MCF 10A (cell line): ENCODE measurements around the gene AMN1. TPM values are rescaled to one million over a fixed set of nuclear protein-coding genes. Genes with fewer than 3 reads are reported as not detected.

Source experiments
- BruUV-seq: library from RNA; stranded (reverse); fragments of 400-500 nt; replicated peaks from 2 replicates; lab custom pipeline; 2021; lab: Mats Ljungman, UMichigan
- CTCF ChIA-PET: fragments of 300-600 bp; sonication (Branson Sonifier 250); formaldehyde crosslinking; extraction: SDS; loops from one replicate; lab custom pipeline; 2021; ENCODE audit warnings: antibody characterized with exemption, inconsistent platforms; lab: Yijun Ruan, JAX
- POLR2A ChIA-PET: fragments of 300-600, 350-650 bp; sonication (Branson Sonifier 250); formaldehyde crosslinking; extraction: SDS; loops from one replicate; lab custom pipeline; 2020; ENCODE audit warnings: antibody characterized with exemption, inconsistent platforms; lab: Yijun Ruan, JAX
- DNase-seq: peaks from one replicate; pipeline ENCODE4 v3.0.0-alpha.2; 2018; ENCODE audit not compliant: unreplicated experiment
- H3K27ac Mint-ChIP-seq: one replicate; pipeline ENCODE4 v1.8.0; 2022; ENCODE audit warnings: mild to moderate bottlenecking, low read depth, mixed read lengths; ENCODE audit not compliant: unreplicated experiment
- H3K27me3 Mint-ChIP-seq: one replicate; pipeline ENCODE4 v1.8.0; 2022; ENCODE audit warnings: mixed read lengths; ENCODE audit not compliant: insufficient read depth, unreplicated experiment
- H3K36me3 Mint-ChIP-seq: one replicate; pipeline ENCODE4 v1.8.0; 2022; ENCODE audit warnings: mild to moderate bottlenecking, moderate library complexity, mixed read lengths; ENCODE audit not compliant: insufficient read depth, unreplicated experiment
- H3K4me1 Mint-ChIP-seq: one replicate; pipeline ENCODE4 v1.8.0; 2022; ENCODE audit warnings: mixed read lengths; ENCODE audit not compliant: insufficient read depth, unreplicated experiment
- H3K4me3 Mint-ChIP-seq: one replicate; pipeline ENCODE4 v1.8.0; 2022; ENCODE audit warnings: mild to moderate bottlenecking, moderate library complexity, mixed read lengths; ENCODE audit not compliant: unreplicated experiment
- H3K9me3 Mint-ChIP-seq: one replicate; pipeline ENCODE4 v1.8.0; 2022; ENCODE audit warnings: mixed read lengths; ENCODE audit not compliant: unreplicated experiment
- CTCF ChIP-seq: fragments of 200-600 bp; IDR thresholded peaks from one replicate; pipeline ENCODE4 v1.8.0; 2022; ENCODE audit warnings: antibody characterized with exemption, mild to moderate bottlenecking; ENCODE audit not compliant: unreplicated experiment
- intact Hi-C: fragments of 100-400 bp; cut with micrococcal nuclease; formaldehyde crosslinking; loops from 2 replicates; pipeline ENCODE4 v1.14.1; 2022
- total RNA-seq: library from RNA; stranded (reverse); gene quantifications from 2 replicates; pipeline ENCODE4 v1.2.3, GENCODE V29; 2022

AMN1 gene
- total RNA-seq, 1 experiment from 2014 or later: 3.0 TPM

GRCh38 chr12:31627456-31628054 lies 101.3 kb downstream of the AMN1 start:
- Mint-ChIP-seq H3K4me3 (no peak overlapping the region), H3K27me3 (no peaks in the 10 kb centered on the region), H3K36me3 (peaks cover 5% of the 10 kb centered on the region), H3K4me1 (no peaks in the 10 kb centered on the region), H3K27ac (no peak overlapping the region), H3K9me3 (no peaks in the 10 kb centered on the region)
- DNase-seq: no peak
- ChIA-PET POLR2A (no interaction called here), CTCF (interaction anchor here (0.6 to 0.8 kb wide), 2 partner anchors 25 to 206 kb away, joined by 3 read pairs; no protein-coding TSS in a partner anchor)
- no peak for TF ChIP-seq CTCF
- intact Hi-C loops: no loop called here
- BruUV-seq: no TSS peak

DNA sequence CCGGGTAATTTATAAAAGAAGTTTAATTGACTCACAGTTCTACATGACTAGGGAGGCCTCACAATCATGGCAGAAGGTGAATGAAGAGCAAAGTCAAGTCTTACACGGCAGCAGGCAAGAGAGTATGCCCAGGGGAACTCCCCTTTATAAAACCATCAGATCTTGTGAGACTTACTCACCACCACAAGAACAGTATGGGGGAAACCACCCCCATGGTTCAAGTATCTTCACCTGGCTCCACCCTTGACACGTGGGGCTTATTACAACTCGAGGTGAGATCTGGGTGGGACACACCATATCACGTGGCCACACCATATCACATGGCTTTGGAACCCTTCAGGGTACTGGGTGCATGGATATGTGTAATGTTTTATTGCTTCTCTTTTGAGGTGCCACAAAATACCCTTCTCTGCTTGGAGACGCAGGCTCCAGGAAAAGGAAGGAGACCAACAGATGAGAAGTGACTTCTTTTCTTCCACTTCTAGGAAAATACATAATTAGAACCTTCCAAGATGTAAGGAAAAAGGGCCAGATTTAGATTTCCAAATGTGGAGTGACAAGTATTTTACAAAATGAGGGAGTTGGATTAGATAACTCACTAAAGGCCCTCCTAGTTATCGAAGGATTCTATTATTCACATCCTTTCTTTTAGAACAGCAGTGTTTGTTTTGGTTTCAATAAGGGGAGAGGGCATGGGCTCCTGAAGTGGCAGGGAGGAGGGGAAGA lies 102.4 kb downstream of the AMN1 start:
- Mint-ChIP-seq H3K36me3 (no peaks in the 10 kb centered on the region), H3K4me3 (no peak overlapping the region), H3K27ac (no peak overlapping the region), H3K27me3 (no peaks in the 10 kb centered on the region), H3K4me1 (no peaks in the 10 kb centered on the region), H3K9me3 (no peaks in the 10 kb centered on the region)
- no TSS peak for BruUV-seq
- ChIA-PET POLR2A (no interaction called here), CTCF (no interaction called here)
- intact Hi-C loops: no loop called here
- no peak for DNase-seq
- no peak for TF ChIP-seq CTCF

- intact Hi-C loops: no loop called here
- H3K27me3 Mint-ChIP-seq: no peaks in the 10 kb centered on the region
- CTCF ChIA-PET: interaction anchor here (0.6 to 0.9 kb wide), 3 partner anchors 11 to 51 kb away, joined by 3 to 4 read pairs (median 3); no protein-coding TSS in a partner anchor
- TF ChIP-seq CTCF: no peak
- H3K4me1 Mint-ChIP-seq: no peaks in the 10 kb centered on the region
- H3K27ac Mint-ChIP-seq: no peak overlapping the region
- H3K36me3 Mint-ChIP-seq: no peaks in the 10 kb centered on the region
- H3K4me3 Mint-ChIP-seq: no peak overlapping the region
- BruUV-seq: no TSS peak
- DNase-seq: no peak
- no peaks in the 10 kb centered on the region for H3K9me3 Mint-ChIP-seq
- POLR2A ChIA-PET: interaction anchor here (0.6 kb wide), 1 partner anchor 144 kb away, joined by 3 read pairs; no protein-coding TSS in a partner anchor
Observed at GRCh38 chr12:31622038-31622437, 106.8 kb downstream of the AMN1 start.

Other genes with a start within 250 kb of the AMN1 start
- 18.6 and 26.7 TPM in 2 replicates for gene DENND5B, start 137.9 kb downstream of the AMN1 start, total RNA-seq
- gene ETFBKMT, start 69.3 kb downstream of the AMN1 start, total RNA-seq: 3.0 and 3.3 TPM in 2 replicates
- gene RESF1, start 230.4 kb upstream of the AMN1 start, total RNA-seq: 14.7 and 18.7 TPM in 2 replicates